CD4-positive, CD25-positive, alpha-beta regulatory T cell (primary cell): ENCODE data around the gene EHHADH. TPM values are rescaled to one million over a fixed set of nuclear protein-coding genes. Genes with fewer than 3 reads are reported as not detected.

Experiments used
- ATAC-seq, 2 donors: fragments of 150-1000 bp; cut with Tn5 transposase; one replicate each; pipeline ENCODE4 v1.10.0; 2021; ENCODE audit warnings: low read depth in 2 of 2, moderate number of reproducible peaks in 2 of 2, moderate library complexity in 1 of 2
- DNase-seq, 3 donors: peaks; one replicate each; pipeline versions ENCODE4 v3.0.0 to v3.0.0-alpha.2; 2012 to 2022; ENCODE audit warnings: mixed read lengths in 1 of 3
- H3K27ac ChIP-seq: one replicate; pipeline ENCODE4 v1.7.0; 2013; ENCODE audit warnings: mild to moderate bottlenecking, low read length; ENCODE audit not compliant: insufficient read depth, poor library complexity, severe bottlenecking
- H3K27me3 ChIP-seq: one replicate; pipeline ENCODE4 v1.7.0; 2013; ENCODE audit warnings: low read length; ENCODE audit not compliant: control insufficient read depth, insufficient read depth
- H3K36me3 ChIP-seq: one replicate; pipeline ENCODE4 v1.7.0; 2013; ENCODE audit warnings: mild to moderate bottlenecking, low read length, moderate library complexity; ENCODE audit not compliant: control insufficient read depth, insufficient read depth
- H3K4me1 ChIP-seq: 2 replicates; pipeline ENCODE4 v1.7.0; 2013; ENCODE audit warnings: mild to moderate bottlenecking, low read length; ENCODE audit not compliant: insufficient read depth, control insufficient read depth, poor library complexity, severe bottlenecking
- H3K4me3 ChIP-seq: one replicate; pipeline ENCODE4 v1.7.0; 2013; ENCODE audit warnings: low read depth, mild to moderate bottlenecking, low read length, moderate library complexity
- H3K9me3 ChIP-seq, 2 experiments: 1 replicate in 1 of 2; 2 replicates in 1 of 2; pipeline ENCODE4 v1.7.0; 2013; ENCODE audit warnings: low read length in 2 of 2, mild to moderate bottlenecking in 1 of 2, moderate library complexity in 1 of 2; ENCODE audit not compliant: control insufficient read depth in 2 of 2
- H3K27ac Mint-ChIP-seq, 3 donors: one replicate each; pipeline ENCODE4 v1.8.0; 2020 to 2022; ENCODE audit warnings: mild to moderate bottlenecking in 3 of 3, mixed read lengths in 3 of 3, moderate library complexity in 2 of 3
- H3K27me3 Mint-ChIP-seq: one replicate; pipeline ENCODE4 v1.8.0; 2022; ENCODE audit warnings: mild to moderate bottlenecking, mixed read lengths
- H3K36me3 Mint-ChIP-seq: one replicate; pipeline ENCODE4 v1.8.0; 2020; ENCODE audit warnings: mixed read lengths
- H3K4me1 Mint-ChIP-seq, 4 donors: one replicate each; pipeline ENCODE4 v1.8.0; 2020 to 2022; ENCODE audit warnings: mixed read lengths in 4 of 4, mild to moderate bottlenecking in 1 of 4
- H3K4me3 Mint-ChIP-seq, 4 donors: one replicate each; pipeline ENCODE4 v1.8.0; 2020 to 2022; ENCODE audit warnings: mild to moderate bottlenecking in 4 of 4, mixed read lengths in 4 of 4, moderate library complexity in 3 of 4
- H3K9me3 Mint-ChIP-seq, 7 donors: one replicate each; pipeline ENCODE4 v1.8.0; 2020 to 2022; ENCODE audit warnings: mixed read lengths in 7 of 7, mild to moderate bottlenecking in 3 of 7, moderate library complexity in 2 of 7
- polyA plus RNA-seq, 4 donors: library from polyadenylated mRNA; unstranded; fragments of 300-500 nt; fragmentation: Illumina TruSeq; gene quantifications; one replicate each; pipeline ENCODE4 v1.2.3, GENCODE V29; 2021
- total RNA-seq: library from RNA; stranded (reverse); gene quantifications from one replicate; pipeline ENCODE4 v1.2.3, GENCODE V29; 2022

The EHHADH gene
- total and polyA plus RNA-seq, 5 donors from 2014 or later = 0.30 to 0.86 (median 0.52) TPM

DNA sequence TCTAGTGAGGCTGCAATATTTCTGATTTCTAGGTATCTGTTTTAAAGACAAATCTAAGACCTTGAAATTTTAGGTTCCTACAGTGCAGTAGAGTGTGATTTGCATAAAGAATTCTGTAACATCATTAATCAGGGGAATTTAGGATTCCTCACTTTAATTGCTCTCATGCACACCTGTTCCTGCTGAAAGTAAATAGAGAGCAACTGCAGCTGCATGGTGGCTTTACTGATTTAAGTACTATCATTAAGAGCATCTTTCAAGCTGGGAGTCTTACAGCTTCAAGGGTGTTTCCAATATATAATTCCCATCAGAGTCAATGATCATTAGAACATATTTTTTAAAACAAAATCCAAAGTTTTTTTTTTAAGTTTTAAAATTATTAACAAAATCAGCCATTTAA is 65.0 kb downstream of the EHHADH start:
- no peaks in the 10 kb centered on the region for H3K4me1 ChIP-seq

DNA sequence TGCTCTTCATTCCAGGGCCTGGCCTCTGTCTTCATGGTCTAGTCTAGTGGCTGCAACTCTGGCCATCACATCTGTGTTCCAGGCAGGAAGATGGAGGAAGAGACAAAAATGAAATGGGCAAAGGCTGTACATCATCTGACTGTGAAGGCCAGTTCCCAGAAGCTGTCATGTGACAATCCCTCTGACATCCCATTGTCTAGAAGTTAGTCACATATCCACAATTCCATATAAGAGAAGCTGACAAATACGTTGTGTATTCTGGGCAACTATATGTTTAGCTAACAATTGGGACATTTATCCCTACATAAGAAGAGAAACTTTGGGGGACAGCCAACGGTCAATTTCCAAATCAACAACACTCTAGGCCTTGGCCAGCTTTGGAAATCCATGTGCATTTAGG is 66.5 kb downstream of the EHHADH start:
- Mint-ChIP-seq H3K4me3 (no peak overlapping the region), H3K9me3 (peaks cover 0 to 2% (median 0%) of the 10 kb centered on the region in 7 donors), H3K36me3 (no peaks in the 10 kb centered on the region), H3K4me1 (no peaks in the 10 kb centered on the region), H3K27ac (no peak overlapping the region), H3K27me3 (peaks cover 17% of the 10 kb centered on the region)
- Histone ChIP-seq H3K27me3 (no peaks in the 10 kb centered on the region), H3K4me1 (no peaks in the 10 kb centered on the region), H3K4me3 (no peak overlapping the region), H3K9me3 (no peaks in the 10 kb centered on the region), H3K27ac (no peak overlapping the region), H3K36me3 (no peaks in the 10 kb centered on the region)
- ATAC-seq (no peak), DNase-seq (no peak)

More for the DNA sequence above, 65.0 kb downstream of the EHHADH start:
- Mint-ChIP-seq H3K4me1 (no peaks in the 10 kb centered on the region), H3K4me3 (no peak overlapping the region), H3K36me3 (no peaks in the 10 kb centered on the region), H3K9me3 (peaks cover 0 to 2% (median 0%) of the 10 kb centered on the region in 7 donors), H3K27me3 (peaks cover 20% of the 10 kb centered on the region), H3K27ac (no peak overlapping the region)
- ATAC-seq (no peak), DNase-seq (no peak)
- H3K36me3 ChIP-seq = no peaks in the 10 kb centered on the region
- no peak overlapping the region for H3K4me3 ChIP-seq
- H3K27me3 ChIP-seq = no peaks in the 10 kb centered on the region
- H3K9me3 ChIP-seq = no peaks in the 10 kb centered on the region
- H3K27ac ChIP-seq = no peak overlapping the region

DNA sequence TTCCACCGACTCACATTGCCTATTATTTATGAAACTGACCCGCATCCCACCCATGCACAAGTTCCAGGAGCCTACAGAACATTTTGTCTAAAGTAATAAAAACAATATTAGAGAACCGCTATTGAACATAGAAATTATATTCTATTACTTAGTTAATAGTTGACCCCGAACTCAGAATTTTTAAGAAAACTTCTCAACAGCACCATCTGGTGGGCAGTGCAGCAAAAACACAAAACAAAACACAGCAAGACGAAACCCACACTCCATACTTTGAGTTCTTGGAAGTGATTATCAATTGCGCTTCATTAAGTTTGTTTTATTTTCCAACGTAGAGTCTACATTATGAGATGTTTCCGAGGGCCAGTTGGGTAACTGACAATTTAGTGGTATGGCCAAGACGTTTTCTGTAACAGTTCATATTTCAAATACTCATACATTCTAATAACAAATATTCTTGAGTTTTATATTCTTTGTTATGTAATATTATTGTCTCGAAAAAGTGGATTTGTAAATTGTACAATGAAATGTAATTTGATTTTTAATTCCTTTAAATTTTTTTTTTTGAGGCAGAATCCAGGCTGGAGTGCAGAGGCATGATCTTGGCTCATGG is 77.0 kb downstream of the EHHADH start:
- no peaks in the 10 kb centered on the region for H3K36me3 Mint-ChIP-seq
- no peak overlapping the region for H3K4me3 Mint-ChIP-seq
- peaks cover 0 to 4% (median 0%) of the 10 kb centered on the region in 4 donors for H3K4me1 Mint-ChIP-seq
- Histone ChIP-seq H3K27ac (no peak overlapping the region), H3K27me3 (peaks cover 8% of the 10 kb centered on the region), H3K36me3 (no peaks in the 10 kb centered on the region), H3K4me3 (no peak overlapping the region), H3K9me3 (no peaks in the 10 kb centered on the region), H3K4me1 (no peaks in the 10 kb centered on the region)
- ATAC-seq = no peak
- peaks cover 11% of the 10 kb centered on the region for H3K27me3 Mint-ChIP-seq
- H3K27ac Mint-ChIP-seq = no peak overlapping the region
- no peaks in the 10 kb centered on the region for H3K9me3 Mint-ChIP-seq
- DNase-seq = peak in 1 of 3 donors; percentile 29

DNA sequence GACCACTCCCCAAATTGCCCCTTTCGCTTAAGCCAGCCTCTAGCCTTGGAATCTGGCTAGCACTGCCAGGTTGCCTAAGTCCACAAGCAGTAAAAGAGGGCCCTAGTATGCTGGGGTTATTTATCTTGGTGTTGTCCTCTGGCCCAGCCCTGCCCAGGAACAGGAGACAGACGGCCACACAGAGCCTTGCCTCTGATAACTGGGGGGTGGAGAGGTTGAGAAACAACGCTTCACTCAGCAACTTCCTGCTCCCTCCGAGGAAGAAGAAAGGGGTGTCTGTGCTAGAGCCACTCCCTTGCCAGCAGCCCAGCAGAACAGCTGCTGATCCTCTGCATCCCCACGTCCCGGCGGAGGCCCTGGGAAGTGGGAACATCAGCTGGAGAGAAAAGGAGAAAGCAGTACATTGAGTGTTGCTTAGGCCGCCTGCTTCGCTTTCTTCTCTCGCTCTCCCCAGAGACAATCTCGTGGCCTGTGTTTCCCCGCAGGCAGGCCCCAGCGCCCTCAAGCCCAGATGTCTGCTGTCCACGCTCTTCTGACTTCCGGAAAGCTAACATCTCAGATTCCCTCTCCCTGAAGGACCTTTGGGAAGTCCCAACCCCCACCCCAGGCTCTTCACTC is 78.4 kb downstream of the EHHADH start:
- H3K4me3 Mint-ChIP-seq = no peak overlapping the region

DNA sequence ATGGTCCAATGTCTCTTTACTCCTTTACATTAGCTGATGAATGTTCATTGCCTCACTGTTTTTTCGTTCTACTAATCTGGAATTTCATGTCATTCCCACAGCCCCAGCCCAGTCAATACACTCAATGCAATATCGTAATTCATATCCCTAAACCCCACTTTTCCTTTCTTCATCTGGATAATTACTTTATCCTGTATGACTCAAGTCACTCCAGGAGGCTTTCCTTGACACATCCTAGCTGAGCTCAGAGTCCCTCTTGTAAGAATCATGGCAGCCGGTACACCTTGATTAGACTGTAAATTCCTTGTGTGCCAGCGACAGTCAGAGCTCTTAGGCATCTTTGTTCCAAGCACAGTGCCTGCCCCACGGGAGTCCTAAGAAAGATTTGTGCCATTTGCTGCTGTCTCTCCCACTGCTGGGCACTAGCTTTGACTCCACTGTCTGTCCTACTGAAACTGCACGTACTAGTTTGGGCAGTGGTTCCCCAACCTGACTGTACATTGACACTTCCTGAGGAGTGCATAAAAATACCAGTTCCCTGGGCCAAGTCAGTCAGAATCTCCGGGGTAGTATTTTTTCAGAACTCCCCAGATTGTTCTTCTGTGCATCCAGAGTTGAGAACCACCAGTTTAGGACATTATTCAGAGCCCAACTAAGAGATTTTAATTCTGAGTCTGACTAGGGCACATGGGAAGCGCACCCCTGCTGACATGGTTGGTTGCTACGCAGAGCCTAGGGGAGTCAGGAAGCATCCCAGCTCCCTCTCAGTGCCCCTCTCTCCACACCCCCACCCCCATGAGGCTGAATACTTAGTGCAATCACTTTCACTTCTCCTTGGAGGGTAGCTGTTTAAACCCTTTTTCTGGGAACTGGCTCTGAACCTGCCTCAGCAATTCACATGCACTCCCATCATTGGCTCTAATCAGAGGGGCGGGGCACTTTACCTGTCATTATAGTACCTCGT is 81.5 kb downstream of the EHHADH start:
- Histone ChIP-seq H3K27ac (no peak overlapping the region), H3K4me3 (no peak overlapping the region), H3K27me3 (peaks cover under 1% of the 10 kb centered on the region), H3K36me3 (no peaks in the 10 kb centered on the region), H3K4me1 (no peaks in the 10 kb centered on the region), H3K9me3 (no peaks in the 10 kb centered on the region)
- H3K4me1 Mint-ChIP-seq = peaks cover 0 to 4% (median 0%) of the 10 kb centered on the region in 4 donors
- H3K27ac Mint-ChIP-seq = no peak overlapping the region
- H3K36me3 Mint-ChIP-seq = no peaks in the 10 kb centered on the region
- H3K27me3 Mint-ChIP-seq = peaks cover 11% of the 10 kb centered on the region
- no peak for ATAC-seq
- H3K9me3 Mint-ChIP-seq = no peaks in the 10 kb centered on the region
- no peak overlapping the region for H3K4me3 Mint-ChIP-seq
- DNase-seq = no peak

More for the DNA sequence above, 78.4 kb downstream of the EHHADH start:
- H3K36me3 ChIP-seq = no peaks in the 10 kb centered on the region
- H3K4me1 Mint-ChIP-seq = peaks cover 0 to 4% (median 0%) of the 10 kb centered on the region in 4 donors
- H3K4me3 ChIP-seq = no peak overlapping the region
- no peak for DNase-seq
- H3K27ac Mint-ChIP-seq = no peak overlapping the region
- peaks cover 8% of the 10 kb centered on the region for H3K27me3 ChIP-seq
- H3K36me3 Mint-ChIP-seq = no peaks in the 10 kb centered on the region
- H3K9me3 Mint-ChIP-seq = no peaks in the 10 kb centered on the region
- peaks cover 11% of the 10 kb centered on the region for H3K27me3 Mint-ChIP-seq
- H3K27ac ChIP-seq = no peak overlapping the region
- H3K4me1 ChIP-seq = no peaks in the 10 kb centered on the region
- no peak for ATAC-seq
- no peaks in the 10 kb centered on the region for H3K9me3 ChIP-seq

DNA sequence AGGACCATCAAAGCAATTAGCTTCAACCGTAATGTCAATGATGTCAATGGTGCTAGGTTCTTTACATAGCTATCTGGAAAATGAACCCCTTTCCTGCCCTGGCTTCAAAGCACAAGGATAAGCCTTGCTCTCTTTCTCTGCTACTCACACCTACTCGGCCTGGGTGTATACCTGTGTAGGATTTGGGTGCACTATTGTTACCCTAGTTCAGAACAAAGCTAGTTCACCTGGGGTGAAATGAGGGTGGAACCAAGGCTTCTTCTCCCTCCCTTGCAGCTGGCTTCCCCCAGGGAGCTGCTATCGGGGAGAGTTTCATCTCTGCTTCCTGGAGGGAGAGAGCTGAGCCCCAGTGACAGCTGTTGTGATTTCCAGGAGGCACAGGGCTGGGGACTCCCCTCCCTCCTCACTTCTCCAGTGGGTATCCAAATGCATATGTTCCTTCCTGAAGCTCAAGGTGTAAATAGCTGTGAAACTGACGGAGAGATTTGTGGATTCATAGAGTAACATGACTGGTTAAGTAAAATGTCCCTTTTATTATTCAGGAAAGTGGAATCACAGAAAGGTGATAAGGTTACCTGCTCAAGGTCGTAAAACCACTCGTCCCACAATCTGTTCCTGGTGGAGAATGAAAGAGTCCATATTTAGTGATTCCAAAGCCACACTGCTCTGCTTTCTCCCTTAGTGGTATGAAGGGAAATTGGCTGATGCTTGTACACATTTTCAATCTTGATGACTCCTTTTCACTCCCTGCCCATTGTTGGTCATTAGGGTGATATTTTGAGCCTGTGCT is 89.2 kb downstream of the EHHADH start:
- H3K36me3 Mint-ChIP-seq = no peaks in the 10 kb centered on the region
- H3K27ac ChIP-seq = no peak overlapping the region
- ATAC-seq = no peak

DNA sequence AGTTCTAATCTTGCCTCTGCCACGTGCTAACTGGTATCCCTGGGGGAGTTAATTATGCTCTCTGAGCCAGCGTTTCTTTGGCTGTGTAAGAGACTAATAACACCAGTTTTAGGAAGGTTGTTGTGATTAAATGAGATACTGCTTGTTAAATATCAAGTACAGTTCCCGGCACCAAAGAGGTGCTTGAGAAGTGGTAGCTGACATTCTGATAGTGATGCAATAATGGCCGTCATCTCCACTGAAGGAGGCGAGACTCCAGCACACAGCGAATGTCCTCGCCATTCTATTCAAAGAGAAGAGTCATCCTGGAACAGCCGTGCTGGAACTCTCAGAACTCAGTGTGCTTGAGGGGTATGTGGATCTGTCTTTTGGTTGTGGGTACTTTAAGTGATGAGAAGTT is 91.2 kb downstream of the EHHADH start:
- DNase-seq (no peak), ATAC-seq (no peak)
- Mint-ChIP-seq H3K9me3 (no peaks in the 10 kb centered on the region), H3K27me3 (peaks cover 11% of the 10 kb centered on the region), H3K4me1 (no peaks in the 10 kb centered on the region), H3K27ac (no peak overlapping the region), H3K4me3 (no peak overlapping the region), H3K36me3 (no peaks in the 10 kb centered on the region)
- Histone ChIP-seq H3K27me3 (no peaks in the 10 kb centered on the region), H3K36me3 (no peaks in the 10 kb centered on the region), H3K27ac (no peak overlapping the region), H3K4me3 (no peak overlapping the region), H3K4me1 (no peaks in the 10 kb centered on the region), H3K9me3 (no peaks in the 10 kb centered on the region)

More for the DNA sequence above, 89.2 kb downstream of the EHHADH start:
- Mint-ChIP-seq H3K4me1 (no peaks in the 10 kb centered on the region), H3K4me3 (no peak overlapping the region), H3K27me3 (peaks cover 11% of the 10 kb centered on the region), H3K9me3 (no peaks in the 10 kb centered on the region), H3K27ac (no peak overlapping the region)
- Histone ChIP-seq H3K4me1 (no peaks in the 10 kb centered on the region), H3K36me3 (no peaks in the 10 kb centered on the region), H3K4me3 (no peak overlapping the region), H3K27me3 (no peaks in the 10 kb centered on the region), H3K9me3 (no peaks in the 10 kb centered on the region)
- DNase-seq = no peak
